HepG2 (cell line): ENCODE measurements around the gene PPFIA3. TPM values are rescaled to one million over a fixed set of nuclear protein-coding genes. Genes with fewer than 3 reads are reported as not detected.

ENCODE experiments used
- ELF4 ChIP-seq: sonication (generic); formaldehyde crosslinking; IDR thresholded peaks from 2 replicates; pipeline ENCODE4 v1.5.0; 2020; ENCODE audit warnings: missing genetic modification reagents, mild to moderate bottlenecking, moderate library complexity, borderline replicate concordance
- FOXA3 ChIP-seq: IDR thresholded peaks from 2 replicates; pipeline ENCODE4 v1.6.1; 2016; ENCODE audit warnings: missing genetic modification reagents, missing compliant biosample characterization
- IKZF5 ChIP-seq: IDR thresholded peaks from 2 replicates; pipeline ENCODE4 v1.6.1; 2018; ENCODE audit warnings: missing genetic modification reagents, mild to moderate bottlenecking, missing compliant biosample characterization
- REPIN1 ChIP-seq: sonication (generic); formaldehyde crosslinking; IDR thresholded peaks from 2 replicates; pipeline ENCODE4 v1.8.0; 2022; ENCODE audit warnings: missing genetic modification reagents, low read depth, mild to moderate bottlenecking, borderline replicate concordance
- SALL1 ChIP-seq: sonication (generic); formaldehyde crosslinking; IDR thresholded peaks from 2 replicates; pipeline ENCODE4 v1.8.0; 2022; ENCODE audit warnings: mild to moderate bottlenecking, missing genetic modification reagents
- SMAD1 ChIP-seq: sonication (generic); formaldehyde crosslinking; IDR thresholded peaks from 2 replicates; pipeline ENCODE4 v1.4.0; 2020; ENCODE audit warnings: missing genetic modification reagents, low read depth, mild to moderate bottlenecking, borderline replicate concordance
- SRF ChIP-seq: IDR thresholded peaks from 2 replicates; pipeline ENCODE4 v1.6.1; 2011; ENCODE audit warnings: mild to moderate bottlenecking, low read depth, low read length, moderate library complexity
- TFDP1 ChIP-seq: IDR thresholded peaks from 2 replicates; pipeline ENCODE4 v1.6.1; 2016; ENCODE audit warnings: missing compliant biosample characterization, missing genetic modification reagents, borderline replicate concordance
- TFE3 ChIP-seq: IDR thresholded peaks from 2 replicates; pipeline ENCODE4 v1.6.1; 2016
- ZBTB26 ChIP-seq: IDR thresholded peaks from 2 replicates; pipeline ENCODE4 v1.6.1; 2016; ENCODE audit warnings: missing compliant biosample characterization, missing genetic modification reagents, borderline replicate concordance
- ZBTB4 ChIP-seq: sonication (generic); formaldehyde crosslinking; IDR thresholded peaks from 2 replicates; pipeline ENCODE4 v1.4.0; 2020; ENCODE audit warnings: missing genetic modification reagents, mild to moderate bottlenecking, borderline replicate concordance
- ZNF235 ChIP-seq: sonication (generic); formaldehyde crosslinking; IDR thresholded peaks from 2 replicates; pipeline ENCODE4 v1.8.1; 2023; ENCODE audit warnings: mild to moderate bottlenecking, missing genetic modification reagents, borderline replicate concordance
- ZNF251 ChIP-seq: sonication (generic); formaldehyde crosslinking; IDR thresholded peaks from 2 replicates; pipeline ENCODE4 v1.9.0; 2021; ENCODE audit warnings: mild to moderate bottlenecking, missing genetic modification reagents
- ZNF460 ChIP-seq: sonication (generic); formaldehyde crosslinking; IDR thresholded peaks from 2 replicates; pipeline ENCODE4 v1.5.1; 2020; ENCODE audit warnings: missing genetic modification reagents, mild to moderate bottlenecking, borderline replicate concordance
- ZNF512 ChIP-seq: sonication (generic); formaldehyde crosslinking; IDR thresholded peaks from 2 replicates; pipeline ENCODE4 v1.4.0; 2020; ENCODE audit warnings: mild to moderate bottlenecking, missing genetic modification reagents
- ZNF629 ChIP-seq: sonication (generic); formaldehyde crosslinking; conservative IDR thresholded peaks from 2 replicates; pipeline ENCODE4 v1.5.0; 2020; ENCODE audit warnings: missing genetic modification reagents
- ZNF724P ChIP-seq: sonication (generic); formaldehyde crosslinking; IDR thresholded peaks from 2 replicates; pipeline ENCODE4 v1.8.0; 2022; ENCODE audit warnings: missing genetic modification reagents, borderline replicate concordance
- polyA plus RNA-seq, 8 experiments: library from polyadenylated mRNA; depleted of rRNA in 3 of 8; stranded (reverse) in 7 of 8; unstranded in 1 of 8; fragments of >200 nt; fragmentation: Illumina TruSeq in 4 of 8; extraction: Trizol in 4 of 8; gene quantifications; 2 replicates each; pipeline versions ENCODE4 v1.2.1 to v1.2.3, GENCODE V29; 2011 to 2016; ENCODE audit warnings: low read depth in 4 of 8, missing spikeins in 1 of 8, mixed read lengths in 1 of 8; ENCODE audit not compliant: insufficient read depth in 1 of 8
- total RNA-seq, 5 experiments: library from RNA; depleted of rRNA; stranded (reverse); fragments of >200 nt; fragmentation: Illumina TruSeq; extraction: Trizol; gene quantifications; 2 replicates each; pipeline ENCODE4 v1.2.3, GENCODE V29; 2016; ENCODE audit warnings: low read depth in 1 of 5

Gene PPFIA3
- total and polyA plus RNA-seq, 2 of the 13 experiments (the other 11 are each of a cell fraction or from before 2014, with no cell fraction given), result 6.7 to 8.6 TPM

- peak; percentile 84; the same call in 1 of the 2 replicates for TF ChIP-seq ZNF724P (CRISPR knock-in tag)
- no peak for TF ChIP-seq ZNF251 (CRISPR knock-in tag)
- 0 out of 2 replicates have a peak, but pooled peaks have one; percentile 7 for TF ChIP-seq FOXA3 (CRISPR knock-in tag)
- peak; percentile 93 for TF ChIP-seq ELF4 (CRISPR knock-in tag)
- TF ChIP-seq ZNF235 (CRISPR knock-in tag), result 0 out of 2 replicates have a peak, but pooled peaks have one; percentile 75
- peak; percentile 55 for TF ChIP-seq ZBTB26 (CRISPR knock-in tag)
- no peak for TF ChIP-seq ZBTB4 (CRISPR knock-in tag)
- TF ChIP-seq SMAD1 (CRISPR knock-in tag), result no peak
- TF ChIP-seq SRF, result no peak
- no peak for TF ChIP-seq TFE3 (CRISPR knock-in tag)
- TF ChIP-seq ZNF512, result no peak
- no peak; the same call in 1 of the 2 replicates for TF ChIP-seq ZNF460
- peak; percentile 70; the same call in 1 of the 2 replicates for TF ChIP-seq TFDP1 (CRISPR knock-in tag)
- no peak; the same call in 1 of the 2 replicates for TF ChIP-seq REPIN1 (CRISPR knock-in tag)
- TF ChIP-seq SALL1, result peak; percentile 77
- 0 out of 2 replicates have a peak, but pooled peaks have one; percentile 13 for TF ChIP-seq IKZF5 (CRISPR knock-in tag)
- TF ChIP-seq ZNF629, result no peak
Measured at GRCh38 chr19:49085020-49085867, 34.1 kb upstream of the PPFIA3 start, which contains the start of gene SNRNP70 (continued).
